IgD-negative memory B cell (primary cell): ENCODE results near the gene CHD3. TPM values are rescaled to one million over a fixed set of nuclear protein-coding genes. Genes with fewer than 3 reads are reported as not detected.
"Not testable (repeated sequence)": the region's sequence is repeated elsewhere in the genome, so short reads cannot be mapped to it uniquely, and the experiment has no call there.

ENCODE experiments used
- H3K27ac Mint-ChIP-seq, 3 donors: one replicate each; pipeline ENCODE4 v1.8.0; 2020 to 2022; ENCODE audit warnings: mild to moderate bottlenecking in 3 of 3, mixed read lengths in 3 of 3, moderate library complexity in 1 of 3
- H3K27me3 Mint-ChIP-seq: one replicate; pipeline ENCODE4 v1.8.0; 2021; ENCODE audit warnings: mixed read lengths
- H3K36me3 Mint-ChIP-seq: one replicate; pipeline ENCODE4 v1.8.0; 2020; ENCODE audit warnings: mild to moderate bottlenecking, mixed read lengths
- H3K4me1 Mint-ChIP-seq, 3 donors: one replicate each; pipeline ENCODE4 v1.8.0; 2020 to 2022; ENCODE audit warnings: mixed read lengths in 3 of 3, mild to moderate bottlenecking in 1 of 3
- H3K4me3 Mint-ChIP-seq, 4 donors: one replicate each; pipeline ENCODE4 v1.8.0; 2020 to 2022; ENCODE audit warnings: mild to moderate bottlenecking in 4 of 4, mixed read lengths in 4 of 4, moderate library complexity in 3 of 4
- H3K9me3 Mint-ChIP-seq, 3 donors: one replicate each; pipeline ENCODE4 v1.8.0; 2020 to 2021; ENCODE audit warnings: mixed read lengths in 3 of 3, mild to moderate bottlenecking in 1 of 3
- polyA plus RNA-seq: library from polyadenylated mRNA; unstranded; fragments of 300-500 nt; fragmentation: Illumina TruSeq; gene quantifications from one replicate; pipeline ENCODE4 v1.2.3, GENCODE V29; 2021

Gene CHD3
- polyA plus RNA-seq, 1 donor from 2014 or later = 2.4 TPM

GRCh38 chr17:7943291-7943690, 54.7 kb downstream of the CHD3 start:
- no peak overlapping the region for H3K4me3 Mint-ChIP-seq
- peaks cover 7% of the 10 kb centered on the region for H3K36me3 Mint-ChIP-seq
- H3K27ac Mint-ChIP-seq = no peak overlapping the region
- no peaks in the 10 kb centered on the region for H3K27me3 Mint-ChIP-seq
- peaks cover 0 to 3% (median 0%) of the 10 kb centered on the region in 3 donors for H3K4me1 Mint-ChIP-seq
- H3K9me3 Mint-ChIP-seq = no peaks in the 10 kb centered on the region

DNA sequence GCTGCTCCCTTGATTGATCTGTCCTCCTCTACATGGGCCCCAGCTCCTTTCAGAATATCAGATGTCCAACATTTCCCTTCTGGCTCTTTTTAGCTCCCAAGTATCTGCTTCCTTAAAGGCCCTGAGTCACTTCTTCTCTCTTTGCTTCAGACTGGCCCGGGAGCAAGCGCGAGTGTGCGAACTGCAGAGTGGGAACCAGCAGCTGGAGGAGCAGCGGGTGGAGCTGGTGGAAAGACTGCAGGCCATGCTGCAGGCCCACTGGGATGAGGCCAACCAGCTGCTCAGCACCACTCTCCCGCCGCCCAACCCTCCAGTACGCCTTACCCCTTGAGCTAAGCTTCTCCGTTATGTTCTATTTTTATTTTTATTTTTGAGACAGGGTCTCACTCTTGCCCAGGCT, 55.7 kb downstream of the CHD3 start:
- no peak overlapping the region for H3K27ac Mint-ChIP-seq
- H3K27me3 Mint-ChIP-seq = no peaks in the 10 kb centered on the region
- no peaks in the 10 kb centered on the region for H3K4me1 Mint-ChIP-seq
- H3K4me3 Mint-ChIP-seq = no peak overlapping the region
- H3K9me3 Mint-ChIP-seq = no peaks in the 10 kb centered on the region
- peaks cover 5% of the 10 kb centered on the region for H3K36me3 Mint-ChIP-seq

DNA sequence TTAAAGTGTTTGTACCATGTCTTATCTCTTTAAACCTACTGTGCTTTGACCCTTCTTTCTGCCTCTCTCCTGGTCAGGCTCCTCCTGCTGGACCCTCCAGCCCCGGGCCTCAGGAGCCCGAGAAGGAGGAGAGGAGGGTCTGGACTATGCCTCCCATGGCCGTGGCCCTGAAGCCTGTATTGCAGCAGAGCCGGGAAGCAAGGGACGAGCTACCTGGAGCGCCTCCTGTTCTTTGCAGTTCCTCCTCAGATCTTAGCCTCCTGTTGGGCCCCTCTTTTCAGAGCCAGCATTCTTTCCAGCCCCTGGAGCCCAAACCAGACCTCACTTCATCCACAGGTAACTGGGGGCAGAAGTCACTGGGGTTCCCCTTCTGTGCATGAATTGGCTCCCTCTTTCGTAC, 57.1 kb downstream of the CHD3 start:
- H3K36me3 Mint-ChIP-seq = peaks cover 11% of the 10 kb centered on the region
- H3K4me3 Mint-ChIP-seq = no peak overlapping the region
- no peak overlapping the region for H3K27ac Mint-ChIP-seq

GRCh38 chr17:7946441-7946840, 57.9 kb downstream of the CHD3 start:
- H3K27me3 Mint-ChIP-seq = no peaks in the 10 kb centered on the region
- peaks cover 3 to 7% (median 4%) of the 10 kb centered on the region in 3 donors for H3K4me1 Mint-ChIP-seq

More for the DNA sequence above, 57.1 kb downstream of the CHD3 start:
- no peaks in the 10 kb centered on the region for H3K9me3 Mint-ChIP-seq
- H3K4me1 Mint-ChIP-seq = peaks cover 0 to 4% (median 0%) of the 10 kb centered on the region in 3 donors
- H3K27me3 Mint-ChIP-seq = no peaks in the 10 kb centered on the region

DNA sequence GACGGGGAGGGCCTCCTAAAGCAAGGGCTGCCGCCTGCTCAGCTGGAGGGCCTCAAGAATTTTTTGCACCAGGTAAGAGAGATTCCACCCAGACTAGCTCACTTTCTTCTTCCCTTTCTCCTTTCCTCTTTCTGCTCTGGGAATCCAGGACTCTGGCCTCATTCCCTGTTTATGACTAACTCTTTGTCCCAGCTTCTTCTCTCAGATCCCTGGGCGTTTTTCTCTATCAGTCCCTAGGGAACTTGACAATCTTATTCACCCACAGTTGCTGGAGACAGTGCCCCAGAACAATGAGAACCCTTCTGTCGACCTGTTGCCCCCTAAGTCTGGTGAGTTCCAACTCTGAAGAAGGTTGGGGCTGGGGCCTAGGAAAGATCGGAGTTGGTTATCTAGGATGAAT, 59.1 kb downstream of the CHD3 start:
- Mint-ChIP-seq H3K9me3 (no peaks in the 10 kb centered on the region), H3K27me3 (no peaks in the 10 kb centered on the region), H3K36me3 (peaks cover 11% of the 10 kb centered on the region), H3K4me1 (peaks cover 6 to 11% (median 6%) of the 10 kb centered on the region in 3 donors), H3K4me3 (no peak overlapping the region), H3K27ac (no peak overlapping the region)

More at GRCh38 chr17:7946441-7946840, 57.9 kb downstream of the CHD3 start:
- H3K4me3 Mint-ChIP-seq = no peak overlapping the region
- H3K27ac Mint-ChIP-seq = peak overlapping the region in 1 of 3 donors; percentile 39
- no peaks in the 10 kb centered on the region for H3K9me3 Mint-ChIP-seq
- H3K36me3 Mint-ChIP-seq = peaks cover 11% of the 10 kb centered on the region

DNA sequence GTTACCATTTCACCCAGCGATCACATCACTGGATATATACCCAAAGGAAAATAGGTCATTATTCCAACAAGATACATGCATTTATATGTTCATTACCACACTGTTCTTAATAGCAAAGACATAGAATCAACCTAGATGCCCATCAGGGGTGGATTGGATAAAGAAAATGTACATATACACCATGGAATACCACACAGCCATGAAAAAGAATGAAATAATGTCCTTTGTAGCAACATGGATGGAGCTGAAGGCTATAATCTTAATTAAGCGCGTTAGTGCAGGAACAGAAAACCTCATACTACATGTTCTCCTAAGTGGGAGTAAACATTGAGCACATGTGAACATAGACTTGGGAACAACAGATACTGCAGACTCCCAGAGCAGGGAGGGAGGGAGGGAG, 62.0 kb downstream of the CHD3 start:
- Mint-ChIP-seq H3K36me3 (peaks cover 6% of the 10 kb centered on the region), H3K27ac (peak overlapping the region in 1 of 3 donors; percentile 58)

DNA sequence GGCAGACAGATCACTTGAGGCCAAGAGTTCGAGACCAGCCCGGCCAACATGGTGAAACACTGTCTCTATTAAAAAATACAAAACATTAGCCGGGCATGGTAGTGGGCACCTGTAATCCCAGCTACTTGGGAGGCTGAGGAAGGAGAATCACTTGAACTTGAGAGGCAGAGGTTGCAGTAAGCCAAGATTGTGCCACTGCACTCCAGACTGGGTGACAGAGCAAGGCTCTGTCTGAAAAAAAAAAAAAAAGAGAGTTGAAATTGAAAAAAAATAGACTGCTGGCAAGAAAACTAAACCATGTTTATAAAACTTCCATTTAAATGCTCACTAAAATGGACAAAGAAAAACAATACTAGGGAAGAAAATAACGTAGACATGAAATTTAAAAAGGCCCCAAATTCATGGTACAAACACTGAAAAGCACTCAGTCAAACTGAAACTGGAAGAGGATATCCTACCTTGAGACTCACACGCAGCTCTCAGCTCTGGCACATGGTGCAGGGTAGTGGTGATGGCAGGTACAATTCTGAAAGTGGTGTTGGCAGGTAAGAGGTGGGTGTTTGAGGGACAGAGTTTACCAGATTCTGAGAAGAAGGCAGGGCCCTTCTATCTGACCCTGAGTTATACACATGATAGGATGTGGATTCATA, 62.7 kb downstream of the CHD3 start:
- peak overlapping the region in 1 of 4 donors; percentile 79 for H3K4me3 Mint-ChIP-seq
- H3K27ac Mint-ChIP-seq = peak overlapping the region in 2 of 3 donors; percentile 24 to 32
- H3K9me3 Mint-ChIP-seq = no peaks in the 10 kb centered on the region
- peaks cover 6 to 11% (median 6%) of the 10 kb centered on the region in 3 donors for H3K4me1 Mint-ChIP-seq
- no peaks in the 10 kb centered on the region for H3K27me3 Mint-ChIP-seq
- peaks cover 6% of the 10 kb centered on the region for H3K36me3 Mint-ChIP-seq

More for the DNA sequence above, 62.0 kb downstream of the CHD3 start:
- no peaks in the 10 kb centered on the region for H3K27me3 Mint-ChIP-seq
- no peak overlapping the region for H3K4me3 Mint-ChIP-seq
- H3K9me3 Mint-ChIP-seq = no peaks in the 10 kb centered on the region
- H3K4me1 Mint-ChIP-seq = peaks cover 6 to 11% (median 6%) of the 10 kb centered on the region in 3 donors

- H3K4me1 Mint-ChIP-seq = peaks cover 6 to 11% (median 6%) of the 10 kb centered on the region in 3 donors
- H3K4me3 Mint-ChIP-seq, H3K36me3 Mint-ChIP-seq, H3K9me3 Mint-ChIP-seq, H3K27me3 Mint-ChIP-seq, H3K27ac Mint-ChIP-seq: not testable (repeated sequence)
Measured at GRCh38 chr17:7953266-7953665, 64.7 kb downstream of the CHD3 start.

GRCh38 chr17:7955414-7956227, 67.0 kb downstream of the CHD3 start:
- no peak overlapping the region for H3K27ac Mint-ChIP-seq
- no peaks in the 10 kb centered on the region for H3K36me3 Mint-ChIP-seq
- no peaks in the 10 kb centered on the region for H3K27me3 Mint-ChIP-seq
- H3K9me3 Mint-ChIP-seq = no peaks in the 10 kb centered on the region
- H3K4me3 Mint-ChIP-seq = no peak overlapping the region
- H3K4me1 Mint-ChIP-seq = peaks cover 6 to 7% (median 6%) of the 10 kb centered on the region in 3 donors

DNA sequence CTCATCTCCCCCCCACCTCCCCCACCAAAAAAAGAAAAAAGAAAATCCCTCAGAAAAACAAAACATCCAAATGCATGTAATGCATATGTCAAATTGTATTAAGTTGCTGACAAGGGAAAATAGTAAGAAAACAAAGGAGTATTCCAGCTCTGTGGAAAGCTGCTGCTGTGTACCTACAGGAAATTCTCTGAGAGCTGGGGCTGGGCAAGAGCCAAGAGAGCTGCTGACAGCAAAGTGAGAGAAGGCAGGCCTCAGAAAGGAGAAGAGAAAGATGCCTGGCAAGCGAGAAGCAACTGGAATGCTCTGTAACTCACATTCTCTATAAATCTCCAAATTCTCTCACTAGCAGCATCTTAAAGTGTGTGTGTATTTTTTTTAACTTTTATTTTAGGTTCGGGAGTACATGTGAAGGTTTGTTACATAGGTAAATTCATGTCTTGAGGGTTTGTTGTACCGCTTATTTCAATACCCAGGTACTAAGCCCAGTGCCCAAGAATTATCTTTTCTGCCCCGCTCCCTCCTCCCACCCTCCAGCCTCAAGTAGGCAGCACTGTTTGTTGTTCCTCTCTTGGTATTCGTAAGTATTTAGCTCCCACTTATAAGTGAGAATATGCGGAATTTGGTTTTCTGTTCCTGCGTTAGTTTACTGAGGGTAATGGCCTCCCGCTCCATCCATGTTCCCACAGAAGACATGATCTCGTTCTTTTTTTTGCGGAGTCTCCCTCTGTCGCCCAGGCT, 67.8 kb downstream of the CHD3 start:
- Mint-ChIP-seq H3K9me3 (no peaks in the 10 kb centered on the region), H3K27me3 (peaks cover 2% of the 10 kb centered on the region), H3K27ac (no peak overlapping the region), H3K4me3 (no peak overlapping the region), H3K36me3 (no peaks in the 10 kb centered on the region), H3K4me1 (peaks cover 2 to 4% (median 3%) of the 10 kb centered on the region in 3 donors)

DNA sequence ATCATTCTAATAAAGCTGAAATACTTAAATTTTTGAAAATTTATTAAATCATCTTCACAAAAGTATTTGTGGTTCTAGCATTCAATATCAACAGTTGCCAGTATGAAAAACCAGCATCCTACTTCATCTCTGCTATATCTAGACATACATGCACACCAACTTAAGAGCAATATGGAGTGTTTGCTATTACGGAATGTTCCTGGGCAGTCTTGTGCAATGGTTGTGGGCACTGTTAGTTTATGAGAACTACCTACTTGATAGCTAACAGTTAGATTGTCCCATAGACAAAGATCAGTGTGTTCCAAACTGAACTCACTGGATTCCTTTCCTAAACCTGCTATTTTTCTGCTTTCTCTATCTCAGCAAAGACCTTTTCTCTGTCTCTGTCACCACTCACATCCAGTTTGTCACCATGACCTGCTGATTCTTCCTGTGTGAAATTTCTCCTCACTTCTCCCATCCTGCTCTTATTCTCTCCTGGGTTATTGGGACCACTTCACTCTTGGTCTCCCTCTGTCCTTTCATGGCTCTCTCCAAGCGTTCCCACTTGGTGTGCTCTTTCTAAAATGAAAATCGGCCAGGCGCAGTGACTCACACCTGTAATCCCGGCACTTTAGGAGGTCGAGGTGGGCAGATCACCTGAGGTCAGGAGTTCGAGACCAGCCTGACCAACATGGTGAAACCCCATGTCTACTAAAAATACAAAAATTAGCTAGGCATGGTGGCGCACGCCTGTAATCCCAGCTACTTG, 71.1 kb downstream of the CHD3 start:
- Mint-ChIP-seq H3K27me3 (peaks cover 9% of the 10 kb centered on the region), H3K36me3 (no peaks in the 10 kb centered on the region), H3K4me1 (no peaks in the 10 kb centered on the region), H3K27ac (no peak overlapping the region), H3K9me3 (no peaks in the 10 kb centered on the region), H3K4me3 (no peak overlapping the region)

DNA sequence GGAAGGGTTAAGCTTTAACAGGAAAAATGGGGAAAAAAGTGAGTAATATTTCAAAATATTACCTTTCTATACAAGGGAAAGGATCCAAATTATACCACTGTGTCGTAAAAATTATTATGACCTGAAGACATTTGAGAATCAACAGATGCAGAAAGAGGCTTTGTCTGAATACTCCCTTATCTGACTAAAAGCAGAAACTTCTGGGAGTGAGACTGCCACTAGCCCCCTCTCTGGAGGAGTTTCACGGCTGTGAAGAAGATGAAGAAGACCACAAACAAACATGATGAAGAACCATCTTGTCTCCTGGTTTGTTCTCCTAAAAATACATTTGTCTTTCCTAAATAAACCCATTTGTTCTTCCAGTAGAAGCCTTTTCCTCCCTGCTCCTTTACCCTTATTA, 72.8 kb downstream of the CHD3 start:
- Mint-ChIP-seq H3K27me3 (peaks cover 9% of the 10 kb centered on the region), H3K4me1 (no peaks in the 10 kb centered on the region), H3K9me3 (no peaks in the 10 kb centered on the region), H3K4me3 (no peak overlapping the region), H3K36me3 (no peaks in the 10 kb centered on the region), H3K27ac (no peak overlapping the region)
